T-helper 17 cell (primary cell): ENCODE measurements around the gene AP5Z1. TPM values are rescaled to one million over a fixed set of nuclear protein-coding genes. Genes with fewer than 3 reads are reported as not detected.
A peak's percentile ranks its signal among the peaks of the same experiment; 100 is the strongest.
"Not testable (repeated sequence)": the region's sequence is repeated elsewhere in the genome, so short reads cannot be mapped to it uniquely, and the experiment has no call there.

Source experiments
- ATAC-seq: fragments of 150-1000 bp; cut with Tn5 transposase; 2 replicates; pipeline ENCODE4 v1.10.0; 2021; ENCODE audit warnings: mild to moderate bottlenecking, moderate library complexity
- DNase-seq, 3 donors: peaks; one replicate each; pipeline versions ENCODE4 v3.0.0 to v3.0.0-alpha.2; 2020 to 2021
- H3K9me3 ChIP-seq: one replicate; pipeline ENCODE4 v1.7.0; 2013; ENCODE audit warnings: low read length, mild to moderate bottlenecking; ENCODE audit not compliant: control insufficient read depth, poor library complexity, severe bottlenecking
- H3K27ac Mint-ChIP-seq: one replicate; pipeline ENCODE4 v1.8.0; 2022; ENCODE audit warnings: mild to moderate bottlenecking, moderate library complexity, mixed read lengths
- H3K27me3 Mint-ChIP-seq: one replicate; pipeline ENCODE4 v1.8.0; 2022; ENCODE audit warnings: mixed read lengths
- H3K36me3 Mint-ChIP-seq: one replicate; pipeline ENCODE4 v1.8.0; 2022; ENCODE audit warnings: low read depth, mixed read lengths
- H3K4me1 Mint-ChIP-seq: one replicate; pipeline ENCODE4 v1.8.0; 2022; ENCODE audit warnings: mild to moderate bottlenecking, mixed read lengths
- H3K4me3 Mint-ChIP-seq: one replicate; pipeline ENCODE4 v1.8.0; 2022; ENCODE audit warnings: mild to moderate bottlenecking, moderate library complexity, mixed read lengths
- total RNA-seq, 4 donors: library from RNA in 2 of 4; stranded (reverse) in 2 of 4; gene quantifications; one replicate each; pipeline ENCODE4 v1.2.3 and lab custom pipeline; 2022 to 2026

AP5Z1 gene
- total RNA-seq, 2 donors from 2014 or later: 87.6 to 112 TPM

DNA sequence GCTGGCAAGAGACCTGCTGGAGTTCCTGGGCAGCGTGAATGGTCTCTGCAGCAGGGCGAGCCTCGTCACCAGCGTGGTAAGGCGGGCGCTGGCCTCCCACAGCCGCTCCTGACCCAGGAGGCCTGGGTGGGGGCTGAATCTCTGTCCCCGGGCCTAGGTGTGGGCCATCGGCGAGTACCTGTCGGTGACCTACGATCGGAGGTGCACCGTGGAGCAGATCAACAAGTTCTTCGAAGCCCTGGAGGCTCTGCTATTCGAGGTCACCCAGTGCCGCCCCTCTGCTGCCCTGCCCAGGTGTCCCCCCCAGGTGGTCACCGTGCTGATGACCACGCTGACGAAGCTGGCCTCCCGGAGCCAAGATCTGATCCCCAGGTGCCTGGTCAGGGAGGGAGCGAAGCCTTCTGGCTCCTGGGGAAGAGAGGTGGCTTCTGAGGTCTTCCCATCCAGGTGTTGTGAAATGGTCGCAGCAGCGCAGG is 15.1 kb downstream of the AP5Z1 start:
- no peak overlapping the region for H3K4me3 Mint-ChIP-seq
- H3K27ac Mint-ChIP-seq: no peak overlapping the region
- no peak for ATAC-seq
- no peaks in the 10 kb centered on the region for H3K27me3 Mint-ChIP-seq
- H3K36me3 Mint-ChIP-seq: peaks cover 3% of the 10 kb centered on the region
- no peak for DNase-seq
- peaks cover 8% of the 10 kb centered on the region for H3K4me1 Mint-ChIP-seq
- H3K9me3 ChIP-seq: no peaks in the 10 kb centered on the region

DNA sequence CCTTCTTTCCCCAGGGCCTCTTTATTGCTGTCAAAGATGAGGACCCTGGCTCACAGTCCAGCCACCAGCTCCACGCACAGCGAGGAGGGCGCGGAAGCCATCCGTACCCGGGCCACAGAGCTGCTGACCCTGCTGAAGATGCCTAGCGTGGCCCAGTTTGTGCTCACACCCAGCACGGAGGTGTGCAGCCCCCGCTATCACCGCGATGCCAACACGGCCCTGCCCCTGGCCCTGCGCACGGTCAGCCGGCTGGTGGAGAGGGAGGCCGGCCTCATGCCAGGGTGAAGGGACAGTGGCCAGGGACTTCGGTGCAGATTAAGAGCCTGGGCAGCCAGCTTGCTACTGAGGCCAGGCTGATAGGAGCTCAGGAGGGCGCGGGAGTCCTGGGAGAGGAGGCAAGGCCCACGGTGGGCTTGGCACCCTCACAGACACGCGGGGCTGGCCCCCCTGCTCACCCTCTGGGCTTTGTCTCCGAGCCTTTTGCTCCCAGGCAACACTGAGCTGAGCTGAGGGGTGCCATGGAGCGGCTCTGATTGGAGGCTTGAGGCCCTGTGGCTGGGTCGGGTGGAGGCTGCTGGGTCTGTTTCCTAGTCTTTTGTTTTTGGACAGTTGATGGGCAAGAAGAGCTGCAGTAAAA is 15.8 kb downstream of the AP5Z1 start:
- Mint-ChIP-seq H3K27me3 (no peaks in the 10 kb centered on the region), H3K4me1 (peaks cover 8% of the 10 kb centered on the region), H3K36me3 (peaks cover 3% of the 10 kb centered on the region), H3K27ac (no peak overlapping the region), H3K4me3 (peak overlapping the region; percentile 43)
- DNase-seq (no peak), ATAC-seq (no peak)
- no peaks in the 10 kb centered on the region for H3K9me3 ChIP-seq

DNA sequence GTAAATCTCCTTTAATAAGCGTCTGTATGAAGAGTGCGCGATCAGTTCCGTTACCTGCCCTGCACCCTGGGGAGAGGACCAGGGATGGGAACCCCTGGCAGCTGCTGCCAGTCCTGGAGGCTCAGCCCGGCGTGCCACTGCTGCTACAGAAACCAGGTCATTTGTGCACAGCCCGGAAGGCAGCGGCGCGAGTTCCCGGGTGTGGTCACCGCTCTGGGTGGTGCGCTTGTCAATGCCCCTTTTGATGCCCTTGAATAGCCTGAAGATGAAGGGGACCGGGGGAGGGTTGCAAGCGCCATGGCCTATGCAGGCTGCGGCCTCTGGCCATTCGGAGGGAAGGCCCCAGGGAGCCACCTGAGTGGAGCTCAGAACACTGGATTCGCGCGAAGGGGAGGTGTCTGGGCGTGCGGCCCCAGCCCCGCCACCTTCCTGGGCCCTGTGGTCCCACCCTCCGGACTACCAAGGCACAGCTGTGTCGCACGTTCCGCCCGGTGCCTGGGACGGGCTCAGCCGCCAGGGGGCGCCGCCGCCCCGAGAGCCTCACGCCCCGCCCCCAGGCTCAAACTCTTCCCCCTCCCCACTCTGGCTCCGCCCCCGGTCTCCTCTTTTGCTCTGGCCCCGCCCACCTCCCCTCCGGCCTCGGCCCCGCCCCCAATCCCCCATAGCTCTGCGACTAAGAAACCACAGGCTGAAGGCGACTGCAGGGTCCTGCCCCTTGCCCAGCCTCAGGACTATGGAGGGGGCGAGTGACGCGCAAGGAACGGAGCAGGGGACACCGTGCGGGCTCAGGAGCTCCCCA is 16.5 kb downstream of the AP5Z1 start:
- H3K27ac Mint-ChIP-seq: no peak overlapping the region
- peak overlapping the region; percentile 43 for H3K4me3 Mint-ChIP-seq

DNA sequence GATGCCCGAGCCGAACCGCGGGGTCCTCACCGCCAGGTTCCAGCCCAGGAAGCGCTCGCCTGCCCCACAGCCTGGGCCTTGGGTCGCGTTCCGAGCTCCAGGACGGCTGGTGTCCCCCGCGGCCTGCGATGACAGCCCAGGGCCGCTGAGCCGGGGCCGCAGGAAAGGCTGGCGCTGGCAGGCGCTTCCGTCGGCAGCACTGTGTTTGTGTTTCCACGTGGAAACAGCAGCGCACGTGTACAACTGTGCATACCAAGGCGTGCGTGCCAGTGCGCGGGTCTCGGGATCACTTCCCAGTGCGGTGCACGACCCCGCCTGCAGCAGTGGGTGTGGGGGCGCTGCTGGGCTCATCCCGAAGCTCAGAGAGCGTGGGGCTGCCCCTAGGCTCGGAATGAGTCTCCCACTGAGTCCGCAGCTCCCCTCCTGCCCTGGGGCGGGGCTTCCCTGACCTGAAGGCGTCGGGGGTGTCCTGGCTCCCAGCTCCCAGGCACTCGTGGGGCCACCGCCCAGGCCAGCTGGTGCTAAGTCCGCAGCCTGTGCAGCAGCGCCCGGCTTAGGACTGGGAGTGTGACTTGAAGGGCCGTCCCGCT is 17.2 kb downstream of the AP5Z1 start:
- Mint-ChIP-seq H3K4me1 (peaks cover 8% of the 10 kb centered on the region), H3K27ac (no peak overlapping the region), H3K27me3 (no peaks in the 10 kb centered on the region), H3K36me3 (peaks cover 3% of the 10 kb centered on the region), H3K4me3 (peak overlapping the region; percentile 28)
- H3K9me3 ChIP-seq: no peaks in the 10 kb centered on the region
- peak; percentile 31 for ATAC-seq
- no peak for DNase-seq

More for the DNA sequence above, 16.5 kb downstream of the AP5Z1 start:
- Mint-ChIP-seq H3K36me3 (peaks cover 3% of the 10 kb centered on the region), H3K4me1 (peaks cover 8% of the 10 kb centered on the region), H3K27me3 (no peaks in the 10 kb centered on the region)
- H3K9me3 ChIP-seq: no peaks in the 10 kb centered on the region
- peak; percentile 84 for ATAC-seq
- DNase-seq: peak; percentile 73 to 77 (median 76)

DNA sequence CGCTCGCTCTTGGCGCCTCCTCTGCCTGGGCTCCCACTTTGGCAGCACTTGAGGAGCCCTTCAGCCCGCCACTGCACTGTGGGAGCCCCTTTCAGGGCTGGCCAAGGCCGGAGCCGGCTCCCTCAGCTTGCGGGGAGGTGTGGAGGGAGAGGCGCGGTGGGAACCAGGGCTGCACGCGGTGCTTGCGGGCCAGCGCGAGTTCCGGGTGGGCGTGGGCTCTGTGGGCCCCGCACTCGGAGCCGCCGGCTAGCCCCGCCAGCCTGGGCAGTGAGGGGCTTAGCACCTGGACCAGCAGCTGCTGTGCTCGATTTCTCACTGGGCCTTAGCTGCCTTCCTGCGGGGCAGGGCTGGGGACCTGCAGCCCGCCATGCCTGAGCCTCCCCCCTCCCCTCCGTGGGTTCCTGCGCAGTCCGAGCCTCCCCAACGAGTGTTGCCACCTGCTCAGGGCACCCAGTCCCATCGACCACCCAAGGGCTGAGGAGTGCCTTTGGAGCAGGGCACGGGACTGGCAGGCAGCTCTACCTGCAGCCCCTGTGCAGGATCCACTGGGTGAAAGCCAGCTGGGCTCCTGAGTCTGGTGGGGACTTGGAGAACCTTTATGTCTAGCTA is 18.1 kb downstream of the AP5Z1 start:
- ATAC-seq, DNase-seq, H3K27ac Mint-ChIP-seq, H3K36me3 Mint-ChIP-seq, H3K27me3 Mint-ChIP-seq, H3K4me1 Mint-ChIP-seq, H3K4me3 Mint-ChIP-seq, H3K9me3 ChIP-seq: not testable (repeated sequence)

DNA sequence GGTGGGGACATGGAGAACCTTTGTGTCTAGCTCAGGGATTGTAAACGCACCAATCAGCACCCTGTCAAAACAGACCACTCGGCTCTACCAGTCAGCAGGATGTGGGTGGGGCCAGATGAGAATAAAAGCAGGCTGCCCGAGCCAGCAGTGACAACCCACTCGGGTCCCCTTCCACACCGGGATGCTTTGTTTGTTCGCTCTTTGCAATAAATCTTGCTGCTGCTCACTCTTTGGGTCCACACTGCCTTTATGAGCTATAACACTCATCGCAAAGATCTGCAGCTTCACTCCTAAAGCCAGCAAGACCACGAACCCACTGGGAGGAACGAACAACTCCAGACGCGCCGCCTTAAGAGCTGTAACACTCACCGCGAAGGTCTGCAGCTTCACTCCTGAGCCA is 18.7 kb downstream of the AP5Z1 start:
- ATAC-seq, DNase-seq, H3K36me3 Mint-ChIP-seq, H3K4me3 Mint-ChIP-seq, H3K27me3 Mint-ChIP-seq, H3K9me3 ChIP-seq, H3K4me1 Mint-ChIP-seq, H3K27ac Mint-ChIP-seq: not testable (repeated sequence)

DNA sequence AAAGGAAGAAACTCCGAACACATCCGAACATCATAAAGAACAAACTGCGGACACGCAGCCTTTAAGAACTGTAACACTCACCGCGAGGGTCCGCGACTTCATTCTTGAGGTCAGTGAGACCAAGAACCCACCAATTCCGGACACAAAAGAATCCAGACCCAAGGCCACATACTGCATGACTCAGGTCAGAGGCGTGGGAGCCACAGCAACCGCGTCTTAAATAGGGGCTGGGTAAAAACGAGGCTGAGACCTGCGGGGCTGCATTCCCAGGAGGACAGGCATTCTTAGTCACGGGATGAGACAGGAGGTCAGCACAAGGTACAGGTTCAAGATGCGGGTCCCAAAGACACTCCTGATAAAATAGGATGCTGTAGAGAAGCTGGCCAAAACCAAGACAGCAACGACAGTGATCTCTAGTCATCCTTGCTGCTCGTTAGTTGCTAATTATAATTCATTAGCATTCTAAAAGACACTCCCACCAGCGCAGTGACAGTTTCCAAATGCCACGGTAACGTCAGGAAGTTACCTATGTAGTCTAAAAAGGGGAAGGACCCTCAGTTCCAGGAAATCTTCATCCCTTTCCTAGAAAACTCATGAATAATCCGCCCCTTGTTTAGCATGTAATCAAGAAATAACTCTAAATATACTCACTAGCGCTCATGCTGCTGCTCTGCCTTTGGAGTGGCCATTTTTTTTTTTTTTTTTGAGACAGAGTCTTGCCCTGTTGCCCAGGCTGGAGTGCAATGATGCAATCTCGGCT is 19.3 kb downstream of the AP5Z1 start:
- DNase-seq (no peak), ATAC-seq (no peak)
- Mint-ChIP-seq H3K36me3 (peaks cover 2% of the 10 kb centered on the region), H3K27me3 (no peaks in the 10 kb centered on the region), H3K4me3 (peak overlapping the region; percentile 36), H3K4me1 (peaks cover 6% of the 10 kb centered on the region), H3K27ac (no peak overlapping the region)
- no peaks in the 10 kb centered on the region for H3K9me3 ChIP-seq

DNA sequence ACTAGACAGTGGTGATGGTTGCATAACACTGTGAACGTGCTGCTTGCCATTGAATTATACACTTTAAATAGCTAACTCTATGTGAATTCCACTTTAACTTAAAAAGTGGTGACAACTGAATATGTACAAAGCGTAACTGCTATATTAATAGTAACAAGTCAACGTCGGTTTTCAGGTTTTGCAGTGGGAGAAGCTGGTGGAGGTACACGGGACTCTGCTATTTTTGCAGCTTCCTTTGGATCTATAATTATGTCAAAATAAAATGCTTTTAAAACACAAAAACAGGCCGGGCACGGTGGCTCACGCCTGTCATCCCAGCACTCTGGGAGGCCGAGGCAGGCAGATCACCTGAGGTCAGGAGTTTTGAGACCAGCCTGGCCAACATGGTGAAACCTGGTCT is 21.0 kb downstream of the AP5Z1 start:
- H3K4me1 Mint-ChIP-seq: peaks cover 7% of the 10 kb centered on the region
- H3K4me3 Mint-ChIP-seq: no peak overlapping the region
- H3K9me3 ChIP-seq: no peaks in the 10 kb centered on the region
- ATAC-seq (no peak), DNase-seq (no peak)
- H3K27me3 Mint-ChIP-seq: no peaks in the 10 kb centered on the region
- H3K27ac Mint-ChIP-seq: no peak overlapping the region
- H3K36me3 Mint-ChIP-seq: no peaks in the 10 kb centered on the region

DNA sequence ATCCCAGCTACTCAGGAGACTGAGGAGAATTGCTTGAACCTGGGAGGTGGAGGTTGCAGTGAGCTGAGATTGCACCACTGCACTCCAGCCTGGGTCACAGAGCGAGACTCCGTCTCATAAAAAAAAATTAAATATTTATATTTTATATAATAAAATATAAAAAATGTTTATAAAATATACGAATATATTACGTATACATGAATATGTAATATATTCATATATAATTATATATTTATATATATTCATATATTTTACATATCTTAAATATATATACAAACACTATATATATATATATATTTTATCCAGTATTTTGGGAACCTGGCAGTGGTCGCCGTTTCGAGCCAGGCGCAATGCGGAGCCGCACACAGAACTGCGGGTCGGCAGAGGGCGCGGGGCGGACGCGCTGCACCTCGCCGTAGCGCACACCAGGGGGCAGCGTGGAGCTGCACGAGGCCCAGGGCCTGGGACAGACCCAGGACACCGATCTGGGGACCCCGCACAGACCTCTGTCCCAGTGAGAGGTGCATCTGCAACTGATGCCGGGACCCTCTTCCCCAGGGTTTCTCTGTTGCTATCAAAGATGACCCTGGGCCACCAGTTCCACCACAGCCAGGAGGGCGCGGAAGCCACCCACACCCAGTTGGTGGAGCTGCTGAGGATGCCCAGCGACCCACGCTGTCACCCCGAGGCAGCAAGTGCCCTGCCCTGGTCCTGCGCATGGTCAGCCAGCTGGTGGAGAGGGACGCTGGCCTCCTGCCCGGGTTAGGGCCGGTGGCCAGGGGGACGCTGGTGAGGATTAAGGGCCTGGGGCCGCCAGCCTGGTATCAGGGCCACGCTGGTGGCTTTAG is 22.7 kb downstream of the AP5Z1 start:
- Mint-ChIP-seq H3K27ac (no peak overlapping the region), H3K4me1 (peaks cover 4% of the 10 kb centered on the region), H3K36me3 (no peaks in the 10 kb centered on the region), H3K27me3 (no peaks in the 10 kb centered on the region), H3K4me3 (no peak overlapping the region)
- DNase-seq (peak; percentile 44 to 58 (median 54)), ATAC-seq (peak; percentile 94)
- no peaks in the 10 kb centered on the region for H3K9me3 ChIP-seq

DNA sequence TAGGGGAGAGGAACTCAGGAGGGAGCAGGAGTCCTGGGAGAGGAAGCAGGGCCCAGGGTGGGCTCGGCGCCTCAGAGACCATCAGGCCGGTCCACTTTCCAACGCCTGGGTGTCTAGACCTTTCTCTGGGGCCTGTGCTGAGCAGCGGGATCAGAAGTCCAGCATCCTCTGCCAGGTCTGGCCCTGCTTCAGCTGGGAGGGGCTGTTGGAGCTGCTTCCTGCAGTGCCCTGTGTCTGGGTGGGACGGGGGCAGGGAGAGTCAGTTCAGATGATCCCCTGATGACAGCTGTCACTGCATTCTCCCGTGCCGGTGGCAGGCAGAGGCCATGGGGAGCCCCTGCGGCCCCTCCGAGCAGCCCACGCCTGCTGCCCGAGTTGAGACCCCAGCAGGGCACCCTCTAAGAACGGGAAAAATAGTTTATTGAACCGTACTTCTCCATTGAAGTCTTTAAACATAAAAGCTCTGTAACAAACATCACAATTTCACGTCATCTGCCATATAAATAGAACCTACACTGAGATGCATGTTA is 23.3 kb downstream of the AP5Z1 start:
- no peaks in the 10 kb centered on the region for H3K9me3 ChIP-seq
- Mint-ChIP-seq H3K4me3 (no peak overlapping the region), H3K4me1 (peaks cover 4% of the 10 kb centered on the region), H3K27ac (no peak overlapping the region), H3K36me3 (no peaks in the 10 kb centered on the region), H3K27me3 (no peaks in the 10 kb centered on the region)
- no peak for DNase-seq
- no peak for ATAC-seq

DNA sequence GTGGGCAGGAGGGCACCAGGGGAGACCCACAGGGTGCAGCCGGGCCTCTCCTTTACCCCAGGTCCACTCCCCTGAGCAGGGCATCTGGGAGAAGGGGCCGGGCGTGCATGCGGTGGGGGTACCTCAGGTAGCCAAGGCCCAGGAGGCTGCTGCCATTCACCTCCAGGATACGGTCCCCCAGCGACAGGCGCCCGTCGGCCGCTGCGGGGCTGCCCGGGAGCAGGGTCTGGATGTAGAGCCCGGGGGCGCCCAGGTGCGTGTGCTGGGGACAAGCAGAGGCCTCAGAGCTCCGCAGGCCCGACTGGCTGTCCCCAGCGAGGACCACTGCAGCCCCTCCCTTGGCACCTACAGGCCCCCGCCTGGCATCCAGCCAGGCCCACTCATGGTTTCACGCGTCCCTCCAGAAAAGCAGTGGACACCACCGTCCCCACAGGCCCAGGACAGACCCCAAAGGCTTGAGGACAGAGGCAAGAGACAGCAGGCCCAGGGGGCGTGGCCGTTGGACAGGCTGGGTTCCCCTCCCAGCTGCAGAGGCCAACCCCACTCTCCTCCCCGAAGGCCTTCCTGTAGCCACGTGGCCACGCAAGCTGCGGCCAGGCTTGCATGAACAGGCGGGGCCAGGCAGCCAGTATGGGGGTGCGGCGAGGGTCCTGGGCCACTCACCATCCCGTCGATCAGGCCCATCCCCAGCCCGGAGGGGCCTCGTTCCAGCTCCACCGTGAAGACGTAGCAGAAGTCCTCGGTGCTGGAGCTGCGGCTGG is 24.3 kb downstream of the AP5Z1 start:
- Mint-ChIP-seq H3K4me3 (no peak overlapping the region), H3K27ac (no peak overlapping the region), H3K36me3 (no peaks in the 10 kb centered on the region), H3K27me3 (no peaks in the 10 kb centered on the region), H3K4me1 (peaks cover 2% of the 10 kb centered on the region)
- ATAC-seq (no peak), DNase-seq (no peak)
- no peaks in the 10 kb centered on the region for H3K9me3 ChIP-seq
